HepG2 (cell line): ENCODE data around the gene FUOM. TPM values are rescaled to one million over a fixed set of nuclear protein-coding genes. Genes with fewer than 3 reads are reported as not detected.

ENCODE experiments used
- ATAC-seq: fragments of 200-7000 bp; cut with Tn5 transposase; 3 replicates; pipeline ENCODE4 v1.9.1; 2020; ENCODE audit warnings: mild to moderate bottlenecking, moderate library complexity
- BruUV-seq: library from RNA; stranded (reverse); fragments of 400-500 nt; replicated peaks from 2 replicates; lab custom pipeline; 2021; lab: Mats Ljungman, UMichigan
- CTCF ChIA-PET: fragments of 300-600 bp; formaldehyde crosslinking; extraction: SDS; loops from one replicate; lab custom pipeline; 2021; ENCODE audit warnings: low total read pairs, inconsistent platforms, low intra/inter-chr PET ratio; lab: Yijun Ruan, JAX
- POLR2A ChIA-PET: fragments of 350-600 bp; sonication (Branson Sonifier 250); formaldehyde crosslinking; loops from one replicate; lab custom pipeline; 2020; ENCODE audit warnings: antibody characterized with exemption, inconsistent platforms; lab: Yijun Ruan, JAX
- DNase-seq: peaks from one replicate; pipeline ENCODE4 v3.0.0-alpha.2; 2015; ENCODE audit warnings: low spot score
- FAIRE-seq: peaks from 3 replicates; lab custom pipeline; 2011; peaks lifted over from hg19 to GRCh38; lab: Jason Lieb, UNC
- H2AFZ ChIP-seq: one replicate; pipeline ENCODE4 v1.6.1; 2011; ENCODE audit warnings: low read length, inconsistent platforms
- H3K27ac ChIP-seq: fragments of 300-600 bp; 3 replicates; pipeline ENCODE4 v1.8.0; 2011; ENCODE audit warnings: mixed run types, mild to moderate bottlenecking, mixed read lengths, low read length, inconsistent platforms; ENCODE audit not compliant: insufficient read depth; ENCODE audit errors: extremely low read length
- H3K27me3 ChIP-seq, 2 experiments: fragments of 200-600 bp in 1 of 2; 2 replicates in 1 of 2; 3 replicates in 1 of 2; pipeline versions ENCODE4 v1.6.0 to v1.8.0; 2011; ENCODE audit warnings: low read length in 2 of 2, mild to moderate bottlenecking in 2 of 2, moderate library complexity in 2 of 2, inconsistent platforms in 1 of 2; ENCODE audit not compliant: insufficient read depth in 2 of 2, control insufficient read depth in 1 of 2
- H3K36me3 ChIP-seq, 2 experiments: fragments of 200-600 bp in 1 of 2; replicated peaks in 1 of 2; 2 replicates in 1 of 2; 3 replicates in 1 of 2; pipeline versions ENCODE4 v1.5.1 to v1.8.0; 2011; ENCODE audit warnings: low read length in 2 of 2, inconsistent platforms in 1 of 2; ENCODE audit not compliant: insufficient read depth in 2 of 2, control insufficient read depth in 1 of 2
- H3K4me1 ChIP-seq: 2 replicates; pipeline ENCODE4 v1.5.1; 2012; ENCODE audit warnings: low read length, inconsistent platforms; ENCODE audit not compliant: insufficient read depth
- H3K4me2 ChIP-seq: 2 replicates; pipeline ENCODE4 v1.6.0; 2011; ENCODE audit warnings: low read depth, low read length, inconsistent platforms
- H3K4me3 ChIP-seq, 3 experiments: fragments of 200-600 bp in 1 of 3; sonication (generic), shearing (Covaris generic) in 1 of 3; replicated peaks in 1 of 3; 2 replicates each; pipeline ENCODE4 v1.5.1; 2011 to 2016; ENCODE audit warnings: low read length in 3 of 3, inconsistent platforms in 2 of 3, low read depth in 2 of 3, mild to moderate bottlenecking in 2 of 3, control low read depth in 1 of 3, mixed read lengths in 1 of 3; ENCODE audit not compliant: insufficient read depth in 1 of 3
- H3K79me2 ChIP-seq: one replicate; pipeline ENCODE4 v1.6.1; 2011; ENCODE audit warnings: low read length, inconsistent platforms; ENCODE audit not compliant: insufficient read depth
- H3K9ac ChIP-seq: 2 replicates; pipeline ENCODE4 v1.6.0; 2011; ENCODE audit warnings: mild to moderate bottlenecking, low read depth, low read length, inconsistent platforms; ENCODE audit not compliant: insufficient read depth
- H3K9me3 ChIP-seq: 2 replicates; pipeline ENCODE4 v1.5.1; 2012; ENCODE audit warnings: mild to moderate bottlenecking, low read length
- H4K20me1 ChIP-seq: 2 replicates; pipeline ENCODE4 v1.6.0; 2011; ENCODE audit warnings: inconsistent platforms, mild to moderate bottlenecking, low read length, moderate library complexity; ENCODE audit not compliant: insufficient read depth
- DNMT3B ChIP-seq: conservative IDR thresholded peaks from 2 replicates; pipeline ENCODE4 v1.6.1; 2016; ENCODE audit warnings: missing biosample characterization, control low read depth
- DR1 ChIP-seq: sonication (generic); formaldehyde crosslinking; IDR thresholded peaks from 2 replicates; pipeline ENCODE4 v1.8.0; 2021; ENCODE audit warnings: mild to moderate bottlenecking, missing genetic modification reagents, inconsistent platforms
- HNRNPL ChIP-seq: fragments of 200-400 bp; formaldehyde crosslinking; IDR thresholded peaks from 2 replicates; pipeline ENCODE4 v1.6.1; 2017; ENCODE audit warnings: mild to moderate bottlenecking, low read depth, low read length
- KLF6 ChIP-seq: IDR thresholded peaks from 2 replicates; pipeline ENCODE4 v1.8.0; 2016; ENCODE audit warnings: missing biosample characterization, missing genetic modification reagents
- MIER2 ChIP-seq: IDR thresholded peaks from 2 replicates; pipeline ENCODE4 v1.6.1; 2016; ENCODE audit warnings: missing biosample characterization, missing genetic modification reagents
- PHB2 ChIP-seq: fragments of 450-650 bp; IDR thresholded peaks from 2 replicates; pipeline ENCODE4 v1.6.1; 2018; ENCODE audit not compliant: partially characterized antibody
- RBM39 ChIP-seq: fragments of 200-400 bp; formaldehyde crosslinking; IDR thresholded peaks from one replicate; pipeline ENCODE4 v1.6.1; 2018; ENCODE audit warnings: antibody characterized with exemption, mild to moderate bottlenecking, low read depth, low read length; ENCODE audit not compliant: poor library complexity, severe bottlenecking
- THAP7 ChIP-seq: sonication (generic); formaldehyde crosslinking; IDR thresholded peaks from 2 replicates; pipeline ENCODE4 v1.8.1; 2023; ENCODE audit warnings: mild to moderate bottlenecking, missing genetic modification reagents
- UBTF ChIP-seq: sonication (generic); formaldehyde crosslinking; IDR thresholded peaks from 2 replicates; pipeline ENCODE4 v1.4.0; 2020; ENCODE audit warnings: mild to moderate bottlenecking, missing genetic modification reagents
- ZFP62 ChIP-seq: sonication (generic); formaldehyde crosslinking; IDR thresholded peaks from 2 replicates; pipeline ENCODE4 v1.4.0; 2020; ENCODE audit warnings: missing genetic modification reagents
- ZNF343 ChIP-seq: sonication (generic); formaldehyde crosslinking; IDR thresholded peaks from 2 replicates; pipeline ENCODE4 v1.4.0; 2020; ENCODE audit warnings: mild to moderate bottlenecking, missing genetic modification reagents
- ZNF414 ChIP-seq: sonication (generic); formaldehyde crosslinking; IDR thresholded peaks from 2 replicates; pipeline ENCODE4 v1.5.0; 2020; ENCODE audit warnings: missing genetic modification reagents
- ZNF510 ChIP-seq: sonication (generic); formaldehyde crosslinking; IDR thresholded peaks from 2 replicates; pipeline ENCODE4 v1.4.0; 2020; ENCODE audit warnings: low read depth, mild to moderate bottlenecking, missing genetic modification reagents
- ZNF550 ChIP-seq: sonication (generic); formaldehyde crosslinking; IDR thresholded peaks from 2 replicates; pipeline ENCODE4 v1.4.0; 2020; ENCODE audit warnings: mild to moderate bottlenecking, missing genetic modification reagents, borderline replicate concordance
- ZSCAN30 ChIP-seq: sonication (generic); formaldehyde crosslinking; IDR thresholded peaks from 2 replicates; pipeline ENCODE4 v1.5.0; 2020; ENCODE audit warnings: mild to moderate bottlenecking, missing genetic modification reagents
- WGBS: methylation state at CpG from one replicate; pipeline ENCODE4 v1.1.6; 2017; ENCODE audit warnings: low lambda C conversion rate; 5-methylcytosine and 5-hydroxymethylcytosine counted together
- in situ Hi-C: cut with HindIII; loops from 2 replicates; pipeline ENCODE4 v1.10.0; 2017; ENCODE audit warnings: low pct_unique_long_range_greater_than_20kb; ENCODE audit not compliant: extremely low pct_ligation_motif_present
- intact Hi-C: fragments of 100-400 bp; cut with micrococcal nuclease; formaldehyde crosslinking; loops from one replicate; pipeline ENCODE4 v1.10.0; 2022; ENCODE audit not compliant: unreplicated experiment
- polyA plus RNA-seq, 8 experiments: library from polyadenylated mRNA; depleted of rRNA in 3 of 8; stranded (reverse) in 7 of 8; unstranded in 1 of 8; fragments of >200 nt; fragmentation: Illumina TruSeq in 4 of 8; extraction: Trizol in 4 of 8; gene quantifications; 2 replicates each; pipeline versions ENCODE4 v1.2.1 to v1.2.3, GENCODE V29; 2011 to 2016; ENCODE audit warnings: low read depth in 4 of 8, missing spikeins in 1 of 8, mixed read lengths in 1 of 8; ENCODE audit not compliant: insufficient read depth in 1 of 8
- total RNA-seq, 5 experiments: library from RNA; depleted of rRNA; stranded (reverse); fragments of >200 nt; fragmentation: Illumina TruSeq; extraction: Trizol; gene quantifications; 2 replicates each; pipeline ENCODE4 v1.2.3, GENCODE V29; 2016; ENCODE audit warnings: low read depth in 1 of 5

The FUOM gene
- total and polyA plus RNA-seq, 2 of the 13 experiments (the other 11 are each of a cell fraction or from before 2014, with no cell fraction given) = 27.5 to 60.4 TPM

- TF ChIP-seq KLF6 (CRISPR knock-in tag) = no peak
- no peak for TF ChIP-seq THAP7 (CRISPR knock-in tag)
- 0 out of 2 replicates have a peak, but pooled peaks have one; percentile 52 for TF ChIP-seq ZFP62 (CRISPR knock-in tag)
Observed at GRCh38 chr10:133373174-133374090, 15.6 kb upstream of the FUOM start, which contains the start of gene ECHS1 (continued).

- H3K4me2 ChIP-seq = peak overlapping the region; percentile 77
- ATAC-seq (peak; percentile 25), FAIRE-seq (no peak), DNase-seq (no peak)
- no peaks in the 10 kb centered on the region for H3K9me3 ChIP-seq
- in situ Hi-C loops (no loop called here), intact Hi-C loops (loop anchor here (2.0 to 10.0 kb wide), 2 partner anchors 14 to 48 kb away; partner anchors contain the start of gene FUOM)
- H4K20me1 ChIP-seq = no peaks in the 10 kb centered on the region
- H3K4me1 ChIP-seq = peaks cover 28% of the 10 kb centered on the region
- peaks cover 5% of the 10 kb centered on the region for H3K79me2 ChIP-seq
- H3K27ac ChIP-seq = peak overlapping the region; percentile 21
- ChIA-PET POLR2A (interaction anchor here (1.2 to 4.5 kb wide), 2 partner anchors 8 to 13 kb away, joined by 3 to 55 read pairs; partner anchors contain the start of gene FUOM), CTCF (no interaction called here)
- H2AFZ ChIP-seq = no peak overlapping the region
- H3K27me3 ChIP-seq = peaks cover 0 to 3% of the 10 kb centered on the region in 2 experiments; a peak in 1 of 5 replicates
- TF ChIP-seq ZNF343 (CRISPR knock-in tag) (no peak), HNRNPL (peak; percentile 85), RBM39 (peak; percentile 6), UBTF (CRISPR knock-in tag) (no peak), ZNF414 (CRISPR knock-in tag) (no peak), PHB2 (no peak), DR1 (no peak), MIER2 (CRISPR knock-in tag) (no peak), ZSCAN30 (CRISPR knock-in tag) (no peak), ZNF550 (CRISPR knock-in tag) (no peak), ZNF510 (CRISPR knock-in tag) (no peak), DNMT3B (CRISPR knock-in tag) (no peak)
- no TSS peak for BruUV-seq
- H3K9ac ChIP-seq = peak overlapping the region; percentile 69
- H3K36me3 ChIP-seq = peaks cover 16 to 32% of the 10 kb centered on the region in 2 experiments; a peak in 4 of 5 replicates
- peak overlapping the region; percentile 65 to 100 (median 75); a peak in 5 of 6 replicates for H3K4me3 ChIP-seq
- 14% methylated on average over 13 of the region's 20 CpGs for WGBS
Observed at GRCh38 chr10:133372507-133372906, 14.7 kb upstream of the FUOM start.
